Measurements from ENCODE around the gene SMPX.

The SMPX gene

GRCh38 chrX:21708116-21708515 is 49.8 kb downstream of the SMPX start:
- no peak for DNase-seq

GRCh38 chrX:21705225-21705624 is 52.7 kb downstream of the SMPX start:
- peak; percentile 18 for DNase-seq

GRCh38 chrX:21702725-21703124 is 55.2 kb downstream of the SMPX start:
- no peak for DNase-seq

GRCh38 chrX:21700967-21701366 is 56.9 kb downstream of the SMPX start:
- peak; percentile 85 for DNase-seq

GRCh38 chrX:21700275-21700674 is 57.6 kb downstream of the SMPX start:
- DNase-seq = no peak

DNA sequence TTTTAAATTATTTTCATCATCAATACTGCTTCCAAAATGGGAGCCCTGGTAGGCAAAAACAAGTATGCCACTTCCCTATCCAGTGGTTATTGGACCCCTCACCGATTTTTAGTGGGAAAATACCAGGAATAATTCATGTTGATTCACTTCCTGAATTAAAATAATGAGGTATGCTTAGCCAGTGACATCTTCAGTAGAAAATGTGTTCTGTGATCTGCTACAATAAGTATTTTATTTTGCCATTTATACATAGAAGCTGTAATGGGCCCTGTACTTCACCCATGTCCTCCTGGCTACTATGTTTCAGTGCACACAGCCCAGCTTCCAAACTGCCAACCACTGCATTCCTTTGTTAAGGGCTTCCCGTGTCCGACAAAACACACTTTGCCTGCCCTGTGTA is 58.8 kb downstream of the SMPX start:
- no peak for DNase-seq

GRCh38 chrX:21698272-21698671 is 59.6 kb downstream of the SMPX start:
- no peak for DNase-seq

DNA sequence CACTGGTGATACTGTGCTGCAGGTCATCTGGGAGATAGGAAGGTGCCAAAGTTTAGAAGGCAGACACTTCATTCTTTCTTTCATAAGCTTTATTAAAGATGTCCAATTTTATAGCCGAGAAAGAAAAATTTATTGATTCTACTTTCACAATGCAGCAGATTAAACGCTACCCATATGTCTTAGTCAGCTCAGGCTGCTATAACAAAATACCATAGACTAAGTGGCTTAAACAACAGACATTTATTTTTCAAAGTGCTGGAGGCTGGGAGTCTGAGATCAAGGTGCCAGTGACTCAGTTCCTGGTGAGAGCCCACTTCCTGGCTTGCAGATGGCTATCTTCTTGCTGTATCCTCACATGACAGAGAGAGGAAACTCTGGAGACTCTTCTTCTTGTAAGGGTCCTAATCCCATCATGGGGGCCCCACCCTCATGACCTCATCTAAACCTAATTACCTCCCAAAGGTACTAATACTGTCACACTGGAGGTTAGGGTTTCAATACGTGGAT is 66.4 kb downstream of the SMPX start:
- DNase-seq = no peak

- no peak for DNase-seq
Measured at GRCh38 chrX:21683941-21684340, 74.0 kb downstream of the SMPX start.

- DNase-seq = no peak
Measured at GRCh38 chrX:21678048-21678612, 79.8 kb downstream of the SMPX start.

GRCh38 chrX:21675931-21676330 is 82.0 kb downstream of the SMPX start:
- peak; percentile 46 for DNase-seq

GRCh38 chrX:21674430-21675186 is 83.3 kb downstream of the SMPX start:
- DNase-seq = no peak

GRCh38 chrX:21666679-21667078 is 91.2 kb downstream of the SMPX start:
- DNase-seq = no peak

DNA sequence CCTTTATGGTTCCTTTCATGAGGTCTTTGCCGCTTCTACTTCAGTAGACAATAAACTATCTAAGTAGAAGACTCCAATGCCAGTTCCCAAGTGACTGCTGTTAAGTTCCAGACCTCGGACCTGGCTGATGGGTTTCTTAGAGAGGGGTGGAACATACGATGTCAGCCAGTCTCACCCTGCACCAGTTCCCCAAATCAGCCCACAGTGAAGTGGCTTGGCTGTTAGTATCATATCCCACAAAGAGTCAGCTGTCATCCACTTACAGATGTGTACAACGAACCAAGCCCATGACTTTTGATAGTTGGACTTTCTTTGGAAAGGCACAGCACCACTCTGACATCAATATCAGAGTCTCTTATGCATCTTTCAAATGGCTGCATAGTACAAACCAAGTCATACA is 91.7 kb downstream of the SMPX start:
- no peak for DNase-seq

DNA sequence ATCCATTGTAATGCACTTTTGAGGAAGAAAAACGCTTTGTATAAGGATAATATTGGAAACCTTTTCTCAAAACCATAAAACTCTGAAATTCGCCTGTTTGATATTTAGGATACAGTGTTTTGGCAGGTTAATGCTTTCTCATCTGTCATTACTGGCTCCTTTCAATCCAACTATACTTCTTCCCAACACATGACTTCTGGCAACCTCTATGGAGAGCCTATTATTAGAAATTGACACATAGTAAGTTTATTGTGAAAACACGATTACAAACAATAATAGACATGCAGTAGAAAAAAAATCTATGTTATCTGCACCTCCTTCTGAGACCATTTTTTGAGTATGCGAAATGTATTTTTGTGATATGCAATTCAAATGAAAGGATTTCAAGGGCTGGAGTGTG is 95.2 kb downstream of the SMPX start:
- no peak for DNase-seq

DNA sequence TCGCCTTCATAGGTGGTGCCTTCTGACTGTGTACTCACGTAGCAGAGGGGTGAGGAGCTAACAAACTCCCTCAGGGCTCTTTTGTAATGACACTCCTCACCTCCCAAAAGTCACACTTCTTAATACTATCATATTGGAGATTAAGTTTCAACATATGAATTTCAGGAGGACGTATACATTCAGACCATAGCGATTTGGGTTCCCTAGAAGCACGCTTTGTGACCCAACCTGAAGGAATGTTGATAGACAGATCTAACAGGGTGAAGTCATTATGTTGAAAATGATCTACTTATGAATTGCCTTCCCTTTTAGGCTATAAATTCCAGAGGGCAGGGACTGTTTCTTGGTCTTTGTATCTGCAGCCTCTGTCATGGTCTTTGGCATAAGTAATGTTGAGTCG is 96.6 kb downstream of the SMPX start:
- peak; percentile 18 for DNase-seq

- DNase-seq = no peak
Measured at GRCh38 chrX:21660156-21660555, 97.8 kb downstream of the SMPX start.

- DNase-seq = no peak
Measured at GRCh38 chrX:21659320-21659719, 98.6 kb downstream of the SMPX start.

- no peak for DNase-seq
Measured at GRCh38 chrX:21658746-21659145, 99.2 kb downstream of the SMPX start.

GRCh38 chrX:21658152-21658737 is 99.7 kb downstream of the SMPX start, which contains the start of gene KLHL34:
KLHL34 (minus strand) TSS chrX:21658330; CDS start chrX:21657788, 542 bp downstream.
- no peak for DNase-seq

DNA sequence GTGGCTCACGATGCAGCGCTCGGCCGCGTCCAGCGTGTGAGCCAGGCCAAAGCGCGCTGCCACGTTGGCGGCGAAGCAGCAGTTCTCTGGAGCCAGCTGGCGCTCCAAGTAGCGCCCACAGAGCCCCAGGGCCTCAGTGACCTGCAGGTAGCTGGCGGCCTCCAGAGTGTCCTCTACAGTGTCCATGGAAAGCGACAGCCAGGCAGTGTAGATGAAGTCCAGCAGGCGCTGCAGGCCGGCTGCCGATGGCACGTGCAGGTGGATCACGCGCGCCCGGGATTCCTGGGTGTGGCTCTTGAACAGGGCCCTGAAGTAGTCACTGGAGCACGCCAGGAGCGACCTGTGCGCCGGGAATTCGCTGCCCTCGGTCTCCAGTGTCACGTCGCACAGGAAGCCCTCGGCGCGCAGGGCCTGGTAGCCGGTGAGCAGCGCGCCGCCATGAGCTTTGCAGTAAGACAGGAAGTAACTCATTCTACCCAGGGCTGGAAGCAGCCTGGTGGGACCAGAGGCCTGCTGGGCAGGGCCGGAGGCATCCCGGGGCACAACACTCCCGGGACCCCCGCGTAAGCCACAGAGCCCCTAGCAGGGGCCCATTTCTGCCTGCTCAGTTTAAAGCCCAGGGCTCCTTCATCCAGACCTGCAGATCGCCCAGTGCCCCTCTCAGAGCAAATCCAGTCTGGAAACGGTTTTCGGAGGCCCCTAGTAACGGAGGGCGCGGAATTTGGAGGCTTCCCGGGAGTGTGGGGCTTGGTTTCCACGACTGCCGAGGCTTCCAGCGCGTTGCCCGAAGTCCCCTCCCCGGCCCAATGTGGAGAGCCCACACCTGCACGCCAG is 100.4 kb downstream of the SMPX start:
- DNase-seq = no peak

DNA sequence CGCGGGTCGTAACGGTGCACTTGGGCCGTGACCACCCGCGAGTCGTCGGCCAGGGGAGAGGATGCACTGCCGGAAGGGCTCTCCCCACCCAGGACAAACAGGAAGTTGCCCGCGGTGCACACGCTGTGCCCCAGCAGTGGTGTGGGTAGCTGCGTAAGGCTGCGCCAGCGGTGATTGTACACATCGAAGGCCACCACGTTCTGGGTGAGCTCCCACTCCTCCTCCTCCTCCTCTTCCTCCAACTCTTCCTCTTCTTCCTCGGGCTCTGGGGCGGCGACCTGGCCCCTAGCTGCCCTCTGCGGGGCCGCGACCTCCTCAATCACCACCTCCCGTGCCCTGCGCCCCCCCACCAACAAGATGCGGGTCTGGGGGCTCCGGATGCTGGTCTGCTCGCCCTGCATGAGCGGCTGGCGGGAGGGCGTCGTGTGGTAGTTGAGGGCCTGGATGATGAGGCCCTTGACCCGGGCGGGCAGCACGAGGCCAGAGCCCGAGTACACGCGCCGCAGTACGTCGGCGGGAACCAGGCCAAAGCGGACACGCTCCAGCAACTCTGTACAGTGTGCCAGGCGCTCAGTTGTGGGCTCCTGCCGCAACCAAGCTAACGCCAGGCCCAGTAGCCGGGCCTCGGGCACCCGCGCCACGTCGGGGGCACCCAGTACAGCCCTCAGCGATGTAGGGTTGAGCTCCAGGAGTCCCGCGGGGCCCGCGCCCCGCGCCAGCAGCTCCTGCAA is 101.2 kb downstream of the SMPX start:
- no peak for DNase-seq
